Measurements from ENCODE around the gene ASB1. TPM values are rescaled to one million over a fixed set of nuclear protein-coding genes. Genes with fewer than 3 reads are reported as not detected.

The ASB1 gene, protein sequence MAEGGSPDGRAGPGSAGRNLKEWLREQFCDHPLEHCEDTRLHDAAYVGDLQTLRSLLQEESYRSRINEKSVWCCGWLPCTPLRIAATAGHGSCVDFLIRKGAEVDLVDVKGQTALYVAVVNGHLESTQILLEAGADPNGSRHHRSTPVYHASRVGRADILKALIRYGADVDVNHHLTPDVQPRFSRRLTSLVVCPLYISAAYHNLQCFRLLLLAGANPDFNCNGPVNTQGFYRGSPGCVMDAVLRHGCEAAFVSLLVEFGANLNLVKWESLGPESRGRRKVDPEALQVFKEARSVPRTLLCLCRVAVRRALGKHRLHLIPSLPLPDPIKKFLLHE
- 60.2 TPM for total RNA-seq
- long read RNA-seq, full-length matches to known transcripts: 12 of 53 reads
- long read RNA-seq, partial matches to known transcripts: 9 of 53 reads
- long read RNA-seq, other reads (novel, unspliced or antisense): 32 of 53 reads

DNA sequence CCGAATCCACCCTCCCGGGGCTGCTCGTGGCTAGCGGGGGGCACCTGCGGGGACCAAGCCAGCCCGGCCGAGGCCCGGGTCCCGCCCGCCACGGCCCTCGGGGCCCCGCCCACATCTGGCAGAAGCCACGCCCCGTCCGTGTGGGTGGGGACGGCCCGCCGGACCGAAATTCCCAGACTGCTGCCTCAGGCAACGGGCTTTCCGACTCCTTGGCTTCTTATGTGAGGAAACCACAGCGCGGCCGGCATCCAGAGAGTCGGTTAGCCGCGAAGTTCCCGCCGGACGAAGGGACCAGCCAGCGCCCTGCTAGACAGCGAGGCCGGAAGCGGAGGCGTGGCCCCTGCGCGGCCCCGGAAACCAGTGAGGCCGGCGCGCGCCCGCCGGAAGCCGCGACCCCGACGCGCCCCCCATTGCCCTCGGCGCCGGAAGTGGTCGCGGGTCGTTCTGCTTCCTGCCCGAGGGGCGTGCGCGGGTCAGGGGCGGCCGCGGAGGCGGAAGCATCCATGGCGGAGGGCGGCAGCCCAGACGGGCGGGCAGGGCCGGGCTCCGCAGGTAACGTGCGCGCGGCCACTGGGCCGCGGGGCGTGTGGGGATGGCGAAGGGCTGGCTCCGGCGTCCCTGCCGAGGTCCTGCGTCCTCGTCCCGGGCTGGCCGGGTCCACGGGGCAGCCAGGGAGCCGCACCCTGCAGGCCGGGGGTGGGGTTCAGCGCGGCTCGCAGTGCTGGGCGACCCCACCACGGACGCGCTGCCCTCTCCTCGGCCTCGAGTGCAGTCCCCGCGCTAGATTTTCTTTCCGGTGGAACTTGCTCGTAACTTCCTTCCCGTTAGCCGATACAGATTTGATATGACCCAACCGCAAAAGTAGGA, at the start of gene ASB1:
ASB1 (plus strand) TSS at position 360 of the 867 bp plus-strand sequence; CDS start at position 504, 144 bp downstream.
- ATAC-seq: peak; percentile 89

DNA sequence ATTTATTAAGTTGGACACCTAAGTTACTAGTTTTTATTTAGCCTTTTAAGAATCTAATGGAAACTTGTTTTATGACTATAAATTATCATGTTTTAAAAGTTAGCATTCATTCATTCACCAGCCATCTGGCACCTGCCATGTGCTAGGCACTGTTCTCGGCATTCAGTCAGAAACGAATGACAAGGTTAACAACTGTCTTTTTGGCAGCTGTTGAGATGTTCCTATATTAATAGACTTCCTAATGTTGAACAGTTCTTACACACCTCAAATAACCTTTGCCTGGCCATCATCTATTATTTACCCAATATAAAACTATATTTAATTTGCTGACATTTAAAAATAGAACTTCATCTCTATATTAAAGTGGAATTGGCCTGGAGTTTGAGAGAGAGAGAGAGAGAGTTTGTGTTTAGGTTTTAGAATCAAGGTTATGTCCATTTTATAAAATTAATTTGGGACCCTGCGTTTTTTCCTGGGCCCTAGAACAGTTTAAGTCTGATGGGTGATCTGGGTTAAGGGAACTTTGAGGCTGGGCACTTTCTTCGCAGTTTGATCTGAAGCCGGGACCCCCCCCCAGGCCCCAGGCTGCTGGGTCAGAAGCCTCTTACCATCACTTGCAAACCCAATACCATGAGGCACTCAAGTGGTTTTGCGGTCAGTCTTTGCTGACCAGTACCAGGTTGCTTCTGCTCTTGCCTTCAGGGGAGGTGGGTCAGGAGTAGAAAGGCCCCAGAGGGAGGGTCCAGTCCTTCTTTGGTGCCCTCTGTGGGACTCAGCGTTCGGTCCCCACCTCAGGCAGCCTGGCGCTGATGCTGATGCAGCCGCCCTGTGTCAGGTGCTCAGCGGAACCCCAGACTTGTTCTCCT, 48.3 kb upstream of the ASB1 start:
- ATAC-seq (peak; percentile 91), DNase-seq (no peak)
- intact Hi-C loops (cut with micrococcal nuclease): no loop called here

More for the DNA sequence above, at the start of gene ASB1:
- intact Hi-C loops (cut with micrococcal nuclease): no loop called here
- peak; percentile 88 for DNase-seq

DNA sequence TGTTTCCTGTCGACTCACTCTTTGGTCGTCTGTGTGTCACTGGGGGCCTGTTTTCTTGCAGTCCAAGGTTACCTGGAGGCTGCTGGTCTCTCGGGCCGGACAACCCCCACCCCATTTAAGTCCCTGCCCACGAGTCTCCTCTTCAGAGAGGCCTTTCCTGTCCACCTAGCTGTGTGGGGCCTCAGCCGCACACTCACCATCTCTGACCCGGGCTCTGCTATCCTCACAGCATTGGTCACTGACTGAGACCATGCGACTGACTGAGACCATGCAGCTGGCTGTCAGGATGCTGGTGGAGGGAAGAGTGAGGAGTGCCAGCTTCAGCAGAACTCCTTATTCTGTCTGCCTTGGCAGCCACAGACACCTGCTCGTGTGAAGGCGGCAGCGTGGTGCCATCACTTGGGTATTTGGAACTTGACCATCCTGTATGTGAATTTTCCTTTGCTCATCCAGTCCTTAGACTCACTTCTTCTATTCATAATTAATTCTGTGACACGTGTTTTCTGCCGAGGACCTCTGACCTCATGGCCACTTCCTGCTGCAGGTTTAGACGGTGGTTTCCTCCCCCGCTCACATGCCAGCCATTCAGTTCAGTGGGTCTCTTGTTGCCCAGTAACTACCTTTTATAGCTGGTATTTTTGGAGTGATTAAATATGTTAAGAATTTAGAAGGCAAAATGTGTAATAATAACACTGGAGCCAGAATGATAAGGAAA, 47.5 kb upstream of the ASB1 start:
- ATAC-seq (peak; percentile 46), DNase-seq (peak; percentile 30)
- intact Hi-C loops (cut with micrococcal nuclease): no loop called here

DNA sequence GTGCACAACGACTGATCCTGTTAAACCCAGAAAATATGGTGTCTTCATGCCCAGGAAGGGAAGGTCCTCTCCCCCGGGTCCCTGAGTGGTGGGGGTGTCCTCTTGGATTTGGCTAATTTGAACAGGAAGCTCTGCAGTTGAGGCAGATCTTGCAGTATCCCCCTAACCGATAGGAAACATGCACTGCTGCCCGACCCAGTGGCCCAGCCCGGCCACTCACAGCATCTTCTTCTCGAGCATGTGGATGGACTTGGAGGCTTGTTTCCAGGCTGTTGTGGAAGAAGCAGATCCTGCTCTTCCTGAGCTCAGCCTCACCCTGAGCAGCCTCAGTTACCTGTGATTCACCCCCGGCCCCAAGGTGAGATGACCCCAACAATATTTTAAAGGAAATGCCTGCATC, 46.4 kb upstream of the ASB1 start:
- DNase-seq (no peak), ATAC-seq (no peak)

DNA sequence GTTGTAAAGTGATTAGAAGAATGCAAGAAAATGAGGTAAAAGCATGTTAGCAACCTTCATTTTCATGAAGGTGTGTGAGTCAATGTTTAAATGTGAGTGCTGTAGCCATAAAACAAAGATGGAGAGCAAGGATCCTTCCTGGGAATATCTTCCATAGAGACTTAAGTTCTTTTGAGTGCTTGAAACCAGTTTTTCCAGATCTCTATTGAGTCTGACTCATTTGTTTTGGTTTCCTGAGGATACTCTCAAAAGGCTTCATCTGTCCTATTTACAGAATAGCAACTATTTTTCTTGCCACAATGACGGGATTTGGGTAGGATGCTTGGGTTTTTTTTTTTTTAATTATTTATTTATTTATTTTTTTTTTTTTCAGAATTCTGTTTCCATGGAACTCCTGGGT, 45.9 kb upstream of the ASB1 start:
- intact Hi-C loops (cut with micrococcal nuclease): no loop called here
- DNase-seq (no peak), ATAC-seq (no peak)

More for the DNA sequence above, 46.4 kb upstream of the ASB1 start:
- intact Hi-C loops (cut with micrococcal nuclease): no loop called here

DNA sequence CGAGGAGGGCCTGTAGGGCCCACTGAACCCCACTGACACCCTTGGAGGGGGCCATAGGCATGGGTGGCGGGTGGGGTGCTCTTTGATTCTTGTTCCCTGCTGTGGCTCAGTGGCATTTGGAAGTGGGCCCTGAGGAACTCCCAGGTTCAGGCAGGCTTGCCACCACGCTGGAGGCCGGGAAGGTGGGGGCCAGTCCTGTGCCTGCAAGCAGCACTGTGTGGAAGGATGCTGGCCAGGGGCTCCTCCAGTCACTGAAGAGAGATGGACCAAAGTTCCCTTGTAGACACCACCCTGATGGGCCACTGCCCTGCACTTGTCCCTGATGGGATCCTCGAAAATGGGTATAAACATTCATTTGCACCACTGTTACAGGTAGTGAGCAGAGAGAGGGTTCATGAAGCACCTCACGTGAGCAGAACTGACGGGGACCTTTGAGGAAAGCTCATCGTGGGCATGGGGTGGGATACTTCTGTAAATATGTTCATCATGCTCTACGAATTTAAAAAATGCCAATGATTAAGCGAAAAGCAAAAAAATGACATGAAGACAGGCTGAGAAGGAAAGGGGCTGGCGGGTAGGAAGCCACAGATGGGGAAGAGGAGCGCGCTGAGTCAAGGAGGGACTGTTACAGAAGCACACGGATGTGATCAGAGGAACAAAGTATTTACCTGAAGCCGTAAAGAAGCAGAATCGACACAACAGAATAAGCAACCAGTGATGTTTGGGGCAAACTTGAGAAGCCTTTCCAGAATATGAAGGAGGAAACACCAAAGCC, 45.2 kb upstream of the ASB1 start:
- ATAC-seq: no peak
- intact Hi-C loops (cut with micrococcal nuclease): no loop called here
- DNase-seq: no peak

DNA sequence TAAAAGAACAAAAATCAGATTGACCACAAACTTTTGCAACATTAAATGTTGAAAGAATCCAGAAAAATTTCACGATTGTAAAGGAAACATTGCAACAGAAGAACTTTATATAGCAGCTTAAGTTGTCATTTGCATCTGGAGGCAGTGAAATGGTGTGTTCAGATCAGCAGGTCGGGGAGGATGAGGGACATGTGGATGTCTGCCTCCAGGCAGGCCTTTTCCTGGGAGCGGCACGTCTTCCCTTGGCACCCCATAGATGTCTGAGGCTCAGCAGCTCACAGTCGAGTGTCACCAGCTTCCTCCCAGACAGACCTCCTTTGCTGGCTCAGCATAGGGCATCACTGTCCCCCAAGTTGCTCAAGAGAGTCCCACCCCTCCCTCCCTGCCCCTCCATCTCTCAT, 44.3 kb upstream of the ASB1 start:
- intact Hi-C loops (cut with micrococcal nuclease): no loop called here
- no peak for ATAC-seq

DNA sequence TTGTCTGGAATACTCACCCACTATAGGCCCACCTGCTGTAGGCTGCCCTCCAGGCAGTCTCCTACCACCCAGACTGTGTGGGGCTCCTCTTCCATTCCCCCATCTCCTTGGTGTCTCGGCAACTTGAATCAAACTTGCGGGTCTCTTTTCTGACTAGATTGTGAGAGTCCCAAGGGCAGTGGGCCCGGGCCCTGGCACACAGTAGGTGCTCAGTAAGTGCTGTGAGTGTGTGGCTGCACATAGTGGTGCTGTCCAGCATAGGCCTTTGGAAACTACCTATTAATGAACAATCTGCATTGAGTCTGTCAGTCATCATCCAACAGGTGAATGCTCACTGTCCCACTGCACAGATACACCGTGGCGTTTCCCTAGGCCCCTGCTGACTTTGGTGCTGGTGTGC, 43.6 kb upstream of the ASB1 start:
- intact Hi-C loops (cut with micrococcal nuclease): no loop called here
- ATAC-seq (no peak), DNase-seq (no peak)

More for the DNA sequence above, 44.3 kb upstream of the ASB1 start:
- DNase-seq: no peak

DNA sequence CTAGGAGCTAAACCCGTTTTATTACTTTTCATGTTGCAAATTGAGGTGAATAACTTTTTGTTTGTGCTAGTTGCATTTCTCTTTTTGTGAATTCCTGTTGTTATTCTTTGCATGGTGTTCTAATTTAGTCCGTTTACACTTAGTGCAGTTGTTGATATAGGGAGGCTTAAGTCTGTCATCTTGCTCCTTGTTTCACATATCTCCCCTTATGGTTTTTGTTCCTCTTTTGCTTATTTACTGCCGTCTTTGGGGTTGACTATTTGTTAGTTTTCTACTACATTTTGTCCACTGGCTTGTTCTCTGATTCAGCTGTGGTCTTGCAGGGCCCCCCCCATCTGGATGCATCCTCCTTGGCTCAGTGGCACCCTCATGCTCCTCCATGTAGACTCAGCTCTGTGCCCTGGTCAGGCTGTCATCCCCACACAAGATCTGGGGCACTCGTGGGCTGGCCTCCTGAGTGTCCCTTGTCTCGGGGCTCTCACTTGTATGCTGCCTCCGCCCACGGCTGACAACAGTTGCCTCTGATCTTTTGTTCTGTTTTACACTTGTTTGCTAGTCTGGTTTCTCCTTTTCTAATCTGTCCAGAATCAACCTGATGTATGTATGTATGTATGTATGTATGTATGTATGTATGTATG, 42.9 kb upstream of the ASB1 start:
- intact Hi-C loops (cut with micrococcal nuclease): no loop called here
- no peak for DNase-seq
- no peak for ATAC-seq

DNA sequence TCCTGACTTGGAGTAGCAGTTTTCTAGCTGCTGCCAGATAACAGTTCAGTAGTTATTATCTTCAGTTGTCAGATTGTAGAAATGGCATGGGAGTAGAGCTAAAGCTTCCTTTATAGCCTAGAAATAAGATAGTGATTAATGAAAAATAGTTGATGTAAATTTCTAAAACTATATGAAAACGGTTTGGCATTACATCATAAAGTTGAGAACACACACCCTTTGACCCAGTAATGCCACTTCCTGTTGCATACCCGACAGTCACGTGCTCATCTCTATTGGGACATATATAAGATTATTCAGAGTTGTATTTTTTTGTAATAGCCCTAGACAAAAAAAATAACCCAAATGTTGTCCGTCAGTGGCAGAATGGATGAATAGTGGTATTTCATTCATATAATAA, 39.4 kb upstream of the ASB1 start:
- no peak for DNase-seq
- intact Hi-C loops (cut with micrococcal nuclease): no loop called here

DNA sequence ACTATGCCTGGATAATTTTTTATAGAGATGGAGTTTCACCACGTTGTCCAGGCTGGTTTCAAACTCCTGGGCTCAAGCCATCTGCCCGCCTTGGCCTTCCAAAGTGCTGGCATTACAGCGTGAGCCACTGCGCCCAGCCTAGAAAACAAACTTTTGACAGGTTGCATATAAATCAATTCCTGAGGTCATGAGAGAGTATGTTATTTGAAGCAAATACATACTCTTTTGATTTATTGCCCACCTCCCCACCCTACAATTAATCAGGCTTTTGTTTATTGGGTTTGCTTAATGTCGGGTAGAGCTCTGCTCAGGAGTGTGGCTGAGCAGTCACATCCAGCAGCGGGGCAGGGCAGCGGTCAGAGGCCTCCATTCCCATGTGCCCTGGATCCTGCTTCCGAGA, 37.9 kb upstream of the ASB1 start:
- intact Hi-C loops (cut with micrococcal nuclease): no loop called here
- DNase-seq (no peak), ATAC-seq (no peak)

More for the DNA sequence above, 39.4 kb upstream of the ASB1 start:
- no peak for ATAC-seq

DNA sequence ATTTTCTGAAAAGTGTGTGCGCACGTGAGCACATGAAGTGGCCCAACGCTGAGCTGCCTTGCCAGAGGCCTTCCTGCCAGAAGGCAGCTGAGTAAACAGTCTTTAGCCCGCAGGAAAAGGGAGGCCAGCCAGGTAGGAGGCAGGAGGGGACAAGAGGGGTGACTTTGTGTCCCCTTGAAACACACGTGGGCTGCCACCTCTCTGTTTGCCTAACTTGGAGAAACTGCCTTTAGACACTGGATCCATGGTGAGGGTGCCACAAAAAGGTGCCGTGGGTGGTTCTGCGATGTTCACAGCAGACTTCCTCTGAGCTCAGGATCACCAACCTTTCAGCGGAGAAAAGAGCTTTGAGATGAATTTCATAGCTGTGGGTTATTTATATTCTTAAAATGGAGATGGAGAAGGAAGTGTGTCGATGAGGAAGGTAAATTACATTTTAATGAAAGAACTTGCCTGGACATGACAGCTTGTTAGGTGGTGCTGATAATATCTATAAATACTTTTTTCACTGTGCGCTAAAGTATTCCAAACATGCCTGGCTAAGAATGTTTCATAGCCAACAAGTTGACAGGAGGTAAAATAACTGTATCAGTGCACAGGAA, 36.6 kb upstream of the ASB1 start:
- ATAC-seq: peak; percentile 91
- intact Hi-C loops (cut with micrococcal nuclease): no loop called here
- peak; percentile 56 for DNase-seq

DNA sequence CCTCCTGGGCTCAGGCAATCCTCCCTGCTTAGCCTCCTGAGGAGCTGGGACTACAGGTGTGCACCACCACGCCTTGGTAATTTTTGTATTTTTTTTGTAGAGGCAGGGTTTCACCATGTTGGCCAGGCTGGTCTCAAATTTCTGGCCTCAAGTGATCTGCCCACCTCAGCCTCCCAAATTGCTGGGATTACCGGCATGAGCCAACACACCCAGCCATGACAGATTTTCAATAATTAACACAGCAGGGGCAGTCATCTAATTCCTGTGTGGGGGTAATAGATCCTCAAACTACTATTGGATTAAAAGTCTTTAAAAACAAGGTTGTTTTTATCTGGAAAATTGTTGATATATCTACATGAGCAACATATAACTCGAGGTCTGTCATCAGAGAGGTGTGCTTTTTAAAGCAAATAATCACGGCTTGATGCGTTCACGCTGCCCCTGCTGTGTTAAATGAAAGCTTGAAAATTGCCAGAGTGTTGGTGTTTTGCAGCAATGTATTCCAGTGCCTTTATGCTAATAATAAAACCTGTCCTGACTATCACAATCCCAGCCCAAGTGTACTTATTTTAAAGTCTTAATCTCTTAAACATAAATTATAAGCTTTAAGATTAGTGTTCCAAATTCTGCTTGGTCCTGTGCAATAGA, 35.6 kb upstream of the ASB1 start:
- ATAC-seq: no peak
- no peak for DNase-seq

DNA sequence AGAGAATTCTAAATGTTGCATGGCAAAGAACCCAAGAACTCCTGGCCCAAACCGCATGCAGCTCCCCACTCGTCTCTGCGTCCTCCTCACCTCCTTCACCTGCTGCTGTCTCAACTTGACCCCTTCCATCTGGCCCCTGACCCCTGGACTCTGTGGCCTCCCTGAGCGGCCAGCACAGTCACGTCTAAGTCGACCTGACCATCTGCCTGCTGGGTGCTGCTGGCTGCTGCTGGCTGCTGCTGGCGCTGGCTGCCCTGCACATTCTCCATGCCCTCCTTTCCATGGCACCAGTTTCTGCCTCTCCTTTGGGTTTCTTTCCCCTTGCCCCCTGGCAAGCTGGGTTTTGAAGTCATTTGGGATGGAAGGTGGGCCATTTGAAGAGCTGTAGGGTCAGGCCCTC, 30.1 kb upstream of the ASB1 start:
- DNase-seq (no peak), ATAC-seq (no peak)
- intact Hi-C loops (cut with micrococcal nuclease): no loop called here

More for the DNA sequence above, 35.6 kb upstream of the ASB1 start:
- intact Hi-C loops (cut with micrococcal nuclease): no loop called here

DNA sequence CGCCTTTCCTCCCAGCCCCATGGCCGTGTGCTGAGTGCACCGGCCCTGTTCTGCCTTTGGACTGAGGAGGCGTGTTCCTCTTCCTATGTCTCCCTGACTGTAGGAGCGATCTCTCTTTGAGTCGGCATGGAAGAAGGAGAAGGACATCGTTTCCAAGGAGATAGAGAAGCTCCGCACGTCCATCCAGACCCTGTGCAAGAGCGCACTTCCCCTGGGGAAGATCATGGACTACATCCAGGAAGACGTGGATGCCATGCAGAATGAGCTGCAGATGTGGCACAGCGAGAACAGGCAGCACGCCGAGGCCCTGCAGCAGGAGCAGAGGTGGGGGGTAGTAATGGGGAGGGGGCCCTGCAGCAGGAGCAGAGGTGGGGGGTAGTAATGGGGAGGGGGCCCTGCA, 29.4 kb upstream of the ASB1 start:
- ATAC-seq (no peak), DNase-seq (no peak)
- intact Hi-C loops (cut with micrococcal nuclease): no loop called here

DNA sequence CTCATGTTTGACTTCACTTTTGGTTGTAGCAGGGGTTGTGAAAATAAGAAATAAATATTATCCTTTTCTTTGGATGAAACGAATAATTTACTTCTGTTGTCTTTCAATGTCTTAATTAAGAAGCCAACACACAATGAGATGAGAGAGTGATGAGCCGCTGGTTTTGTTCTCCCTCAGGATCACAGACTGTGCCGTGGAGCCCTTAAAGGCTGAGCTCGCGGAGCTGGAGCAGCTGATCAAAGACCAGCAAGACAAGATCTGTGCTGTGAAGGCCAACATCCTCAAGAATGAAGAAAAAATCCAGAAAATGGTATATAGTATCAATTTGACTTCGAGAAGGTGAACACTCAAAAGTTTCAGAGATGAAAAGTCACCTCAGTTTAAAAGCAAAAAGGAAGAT, 28.1 kb upstream of the ASB1 start:
- no peak for ATAC-seq
- DNase-seq: no peak
- intact Hi-C loops (cut with micrococcal nuclease): no loop called here

DNA sequence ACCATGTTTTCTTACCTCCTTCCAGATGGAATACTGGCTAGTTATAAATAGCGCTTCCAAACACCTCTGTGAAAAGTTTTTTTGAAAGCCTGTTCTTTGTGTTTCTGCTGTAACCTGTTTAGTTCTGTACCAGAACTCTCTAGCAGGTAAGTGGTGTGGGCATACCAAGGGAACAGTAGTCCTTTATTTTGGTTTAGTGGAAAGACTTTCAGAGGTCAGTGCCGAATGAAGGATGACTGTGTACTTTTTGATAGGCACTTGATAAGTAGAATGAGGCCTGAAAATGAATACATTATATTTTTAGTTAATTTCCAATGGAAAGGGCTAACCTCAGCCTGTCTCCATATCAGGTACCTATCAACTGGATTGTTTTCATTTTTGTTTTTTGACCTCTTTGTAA, 27.6 kb upstream of the ASB1 start:
- intact Hi-C loops (cut with micrococcal nuclease): no loop called here
- no peak for ATAC-seq
- no peak for DNase-seq
